Loucy (cell line): Measurements from ENCODE around the gene ANO10.

Source experiments
- EZH2phosphoT487 ChIP-seq: fragments of 200-600 bp; IDR thresholded peaks from 2 replicates; pipeline ENCODE4 v1.6.1; 2018; ENCODE audit warnings: antibody characterized with exemption, mild to moderate bottlenecking, moderate library complexity, borderline replicate concordance
- TF ChIP-seq, protein P1 (sequence below): fragments of 200-600 bp; sonication (generic); conservative IDR thresholded peaks from 2 replicates; pipeline ENCODE4 v1.5.1; 2014; ENCODE audit warnings: mild to moderate bottlenecking, antibody characterized with exemption, low read length

DNA sequence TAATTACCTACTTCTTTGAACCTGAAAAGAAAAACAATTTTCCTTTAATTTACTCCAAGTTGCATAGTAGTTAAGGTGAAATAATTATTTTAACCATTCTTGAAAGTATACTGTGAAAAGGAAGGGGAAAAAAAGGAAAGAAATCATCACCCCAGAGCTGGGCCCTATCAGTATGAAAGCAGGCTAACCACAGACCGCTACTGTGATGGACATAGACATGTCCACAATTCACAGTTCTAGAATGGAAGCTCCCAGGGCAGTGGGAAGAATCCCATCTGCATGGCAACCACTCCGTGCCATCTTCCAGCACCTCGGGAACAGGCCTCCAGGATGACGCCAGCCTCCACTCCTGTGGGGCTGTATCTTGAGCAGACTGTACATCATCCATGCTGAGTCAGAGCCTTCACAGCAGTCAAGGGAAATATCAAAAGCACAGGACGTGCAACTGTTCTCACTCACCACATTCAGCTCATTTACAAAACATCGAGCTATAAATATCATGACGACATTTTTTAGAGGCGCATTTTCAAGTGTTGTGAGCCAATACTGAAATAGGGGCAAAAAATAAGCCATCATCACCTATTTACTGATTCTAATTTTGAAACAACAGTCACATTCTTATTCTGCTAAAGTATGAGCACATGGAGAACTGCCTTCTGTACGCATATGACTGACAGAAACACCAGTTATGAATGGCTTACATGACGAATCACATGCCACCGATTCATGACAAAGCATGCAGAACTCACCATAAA lies 215.7 kb downstream of the ANO10 start:
- TF ChIP-seq, protein P1, sequence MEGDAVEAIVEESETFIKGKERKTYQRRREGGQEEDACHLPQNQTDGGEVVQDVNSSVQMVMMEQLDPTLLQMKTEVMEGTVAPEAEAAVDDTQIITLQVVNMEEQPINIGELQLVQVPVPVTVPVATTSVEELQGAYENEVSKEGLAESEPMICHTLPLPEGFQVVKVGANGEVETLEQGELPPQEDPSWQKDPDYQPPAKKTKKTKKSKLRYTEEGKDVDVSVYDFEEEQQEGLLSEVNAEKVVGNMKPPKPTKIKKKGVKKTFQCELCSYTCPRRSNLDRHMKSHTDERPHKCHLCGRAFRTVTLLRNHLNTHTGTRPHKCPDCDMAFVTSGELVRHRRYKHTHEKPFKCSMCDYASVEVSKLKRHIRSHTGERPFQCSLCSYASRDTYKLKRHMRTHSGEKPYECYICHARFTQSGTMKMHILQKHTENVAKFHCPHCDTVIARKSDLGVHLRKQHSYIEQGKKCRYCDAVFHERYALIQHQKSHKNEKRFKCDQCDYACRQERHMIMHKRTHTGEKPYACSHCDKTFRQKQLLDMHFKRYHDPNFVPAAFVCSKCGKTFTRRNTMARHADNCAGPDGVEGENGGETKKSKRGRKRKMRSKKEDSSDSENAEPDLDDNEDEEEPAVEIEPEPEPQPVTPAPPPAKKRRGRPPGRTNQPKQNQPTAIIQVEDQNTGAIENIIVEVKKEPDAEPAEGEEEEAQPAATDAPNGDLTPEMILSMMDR, result no peak
- TF ChIP-seq EZH2phosphoT487, result no peak
